ENCODE data around the gene ADARB2.

DNA sequence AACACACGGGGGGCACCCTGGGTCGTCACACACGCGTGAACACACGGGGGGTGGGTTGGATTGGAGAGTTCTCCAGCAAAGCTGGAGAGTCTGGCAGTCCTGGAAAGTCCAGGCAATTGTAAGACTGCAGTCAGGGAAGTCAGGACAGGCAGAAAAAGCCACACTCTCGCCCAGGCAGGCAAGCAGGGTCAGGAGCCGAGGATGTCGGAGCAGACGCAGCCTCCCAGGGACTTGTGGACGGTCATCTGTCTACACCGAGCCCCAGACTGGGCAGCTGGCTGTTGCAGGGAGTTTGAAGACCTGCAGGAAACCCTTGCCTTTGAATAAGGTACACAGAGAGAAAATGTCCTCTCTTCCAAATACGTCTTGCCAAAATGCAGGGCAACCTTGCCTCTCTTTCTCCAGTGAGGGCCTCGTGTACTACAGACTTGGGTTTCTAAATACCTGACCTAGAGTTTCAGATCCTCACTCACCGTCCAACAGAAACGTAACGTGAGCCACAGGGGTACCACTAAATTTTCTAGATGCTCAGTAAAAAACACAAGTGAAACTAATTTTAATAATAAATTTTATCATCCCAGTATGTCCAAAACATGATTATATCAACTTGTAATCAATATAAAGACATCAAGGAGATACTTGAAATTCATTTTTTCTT, 176.7 kb downstream of the ADARB2 start:
- no peak for TF ChIP-seq EP300 (IDR thresholded peaks at IDR 0.05; ENCODE audit: low read depth)
- TF ChIP-seq POLR2AphosphoS5 (IDR thresholded peaks at IDR 0.05): no peak
